Measurements from ENCODE around the gene RUFY3. TPM values are rescaled to one million over a fixed set of nuclear protein-coding genes. Genes with fewer than 3 reads are reported as not detected.
A peak's percentile ranks its signal among the peaks of the same experiment; 100 is the strongest.

Gene RUFY3
- polyA plus RNA-seq, 2 of the 4 experiments (the other 2 are of a cell fraction), result 8.1 to 20.8 TPM

- Histone ChIP-seq H3K4me2 (peak overlapping the region; percentile 87), H3K4me3 (peak overlapping the region; percentile 98), H3K9me3 (no peaks in the 10 kb centered on the region), H3K27ac (peak overlapping the region; percentile 95 to 98), H3K4me1 (peaks cover 22% of the 10 kb centered on the region)
- no peak for DNase-seq (ENCODE audit: low read depth in 1 of 2, low spot score in 1 of 2)
- 0 out of 4 replicates have a peak, but pooled peaks of 1 of the 2 experiments have one; percentile 10 for TF ChIP-seq CEBPB (IDR thresholded peaks at IDR 0.05)
- no peak for TF ChIP-seq PBX3 (IDR thresholded peaks at IDR 0.05)
- FAIRE-seq, result no peak
- ATAC-seq, result no peak
- POLR2A ChIA-PET, result interaction anchor here (1.0 to 3.1 kb wide), 3 partner anchors 11 to 199 kb away, joined by 3 to 12 read pairs (median 4); partner anchors contain the start of genes MOB1B and UTP3
- CTCF ChIA-PET, result interaction anchor here (0.8 to 3.9 kb wide), 7 partner anchors 10 to 201 kb away, joined by 3 to 15 read pairs (median 4); partner anchors contain the start of gene GRSF1
- 24% methylated on average over 11 of the region's 11 CpGs for WGBS (ENCODE audit: missing lambda C conversion rate)
These were observed 18.0 kb upstream of the RUFY3 start for GRCh38 chr4:70703619-70704214.

- Histone ChIP-seq H3K27ac (peak overlapping the region; percentile 95 to 98), H3K4me1 (peaks cover 29% of the 10 kb centered on the region), H3K4me3 (peak overlapping the region; percentile 98), H3K9me3 (no peaks in the 10 kb centered on the region), H3K4me2 (peak overlapping the region; percentile 87)
- 2% methylated on average over 26 of the region's 58 CpGs for WGBS (ENCODE audit: missing lambda C conversion rate)
- FAIRE-seq (no peak), DNase-seq (ENCODE audit: low read depth in 1 of 2, low spot score in 1 of 2) (peak; percentile 49 to 73), ATAC-seq (peak; percentile 83)
- CTCF ChIA-PET, result interaction anchor here (0.6 to 3.9 kb wide), 9 partner anchors 10 to 200 kb away, joined by 3 to 15 read pairs (median 3); partner anchors contain the start of gene GRSF1
- no peak for TF ChIP-seq ATOH8 (CRISPR knock-in tag; IDR thresholded peaks at IDR 0.05; ENCODE audit: low read depth)
- peak; percentile 52 for TF ChIP-seq POLR2A (IDR thresholded peaks at IDR 0.05; ENCODE audit: low read length)
- TF ChIP-seq NPAS2 (CRISPR knock-in tag; IDR thresholded peaks at IDR 0.05; ENCODE audit: borderline replicate concordance), result no peak
- no peak for TF ChIP-seq FOXS1 (CRISPR knock-in tag; IDR thresholded peaks at IDR 0.05)
- TF ChIP-seq RARB (CRISPR knock-in tag; IDR thresholded peaks at IDR 0.05), result no peak
- no peak for TF ChIP-seq BHLHE40 (IDR thresholded peaks at IDR 0.05; ENCODE audit: low read depth, low read length)
- TF ChIP-seq HEYL (CRISPR knock-in tag; IDR thresholded peaks at IDR 0.05), result no peak
- TF ChIP-seq CHD4 (IDR thresholded peaks at IDR 0.05; ENCODE audit: borderline replicate concordance), result no peak
- peak; percentile 47 to 51; a peak in 1 of 5 replicates for TF ChIP-seq JUN (IDR thresholded peaks at IDR 0.05)
- TF ChIP-seq PHF8 (IDR thresholded peaks at IDR 0.05; ENCODE audit: borderline replicate concordance, low read depth), result peak; percentile 31; the same call in 1 of the 2 replicates
- TF ChIP-seq ZSCAN20 (CRISPR knock-in tag; IDR thresholded peaks at IDR 0.05), result no peak
- TF ChIP-seq RNF2 (IDR thresholded peaks at IDR 0.05; ENCODE audit: borderline replicate concordance, low read depth), result no peak
- TF ChIP-seq MAZ (IDR thresholded peaks at IDR 0.05; ENCODE audit: borderline replicate concordance, low read depth, low read length), result no peak
- peak; percentile 33; the same call in 2 of the 3 replicates for TF ChIP-seq CTCF (IDR thresholded peaks at IDR 0.05)
- TF ChIP-seq RAD21 (conservative IDR thresholded peaks at IDR 0.05 in 1 of 2, IDR thresholded peaks at IDR 0.05 in 1 of 2), result peak in 1 of 2 experiments; percentile 37; a peak in 2 of 5 replicates
- 0 out of 3 replicates have a peak, but pooled peaks have one; percentile 13 for TF ChIP-seq SMC3 (IDR thresholded peaks at IDR 0.05)
- TF ChIP-seq JUNB (IDR thresholded peaks at IDR 0.05), result no peak
- TF ChIP-seq CBX2 (IDR thresholded peaks at IDR 0.05; ENCODE audit: borderline replicate concordance, low read depth), result no peak
- TF ChIP-seq EP300 (IDR thresholded peaks at IDR 0.05), result no peak
- TF ChIP-seq PBX3 (IDR thresholded peaks at IDR 0.05), result no peak
- no peak for TF ChIP-seq USF2 (IDR thresholded peaks at IDR 0.05)
- no peak for TF ChIP-seq MYC (IDR thresholded peaks at IDR 0.05; ENCODE audit: borderline replicate concordance, low read length)
- TF ChIP-seq FOSL2 (IDR thresholded peaks at IDR 0.05), result no peak
- TF ChIP-seq FOSL2 (CRISPR knock-in tag; IDR thresholded peaks at IDR 0.05), result no peak
- POLR2A ChIA-PET, result interaction anchor here (0.6 to 3.1 kb wide), 7 partner anchors 9 to 198 kb away, joined by 3 to 12 read pairs (median 5); partner anchors contain the start of genes MOB1B and UTP3
These were observed 17.4 kb upstream of the RUFY3 start for GRCh38 chr4:70704215-70704930.
